Small intestine (tissue), 7 donors: Measurements from ENCODE around the gene TNS3. TPM values are rescaled to one million over a fixed set of nuclear protein-coding genes. Genes with fewer than 3 reads are reported as not detected.

Experiments
- DNase-seq, 2 donors: peaks; one replicate each; pipeline versions ENCODE4 v3.0.0 to v3.0.0-alpha.2; 2013
- FAIRE-seq: peaks from 2 replicates; lab custom pipeline; 2012; peaks lifted over from hg19 to GRCh38; lab: Jason Lieb, UNC
- H3K27ac ChIP-seq, 3 donors: one replicate each; pipeline ENCODE4 v1.5.1; 2013; ENCODE audit warnings: low read length in 2 of 3, mild to moderate bottlenecking in 2 of 3, control low read depth in 1 of 3, inconsistent platforms in 1 of 3, low read depth in 1 of 3, moderate library complexity in 1 of 3
- H3K27me3 ChIP-seq, 3 donors: one replicate each; pipeline ENCODE4 v1.6.1; 2013; ENCODE audit warnings: low read length in 3 of 3, inconsistent platforms in 1 of 3; ENCODE audit not compliant: control insufficient read depth in 3 of 3, insufficient read depth in 3 of 3
- H3K36me3 ChIP-seq, 3 donors: one replicate each; pipeline ENCODE4 v1.6.1; 2013; ENCODE audit warnings: low read length in 3 of 3, inconsistent platforms in 1 of 3, low read depth in 1 of 3, mild to moderate bottlenecking in 1 of 3, moderate library complexity in 1 of 3; ENCODE audit not compliant: control insufficient read depth in 3 of 3, insufficient read depth in 2 of 3
- H3K4me1 ChIP-seq, 3 donors: one replicate each; pipeline ENCODE4 v1.6.1; 2013; ENCODE audit warnings: low read length in 2 of 3, inconsistent platforms in 1 of 3, low read depth in 1 of 3, mild to moderate bottlenecking in 1 of 3, moderate library complexity in 1 of 3; ENCODE audit not compliant: control insufficient read depth in 3 of 3, insufficient read depth in 2 of 3
- H3K4me3 ChIP-seq, 3 donors: one replicate each; pipeline ENCODE4 v1.5.1; 2013; ENCODE audit warnings: low read length in 3 of 3, control low read depth in 1 of 3, inconsistent platforms in 1 of 3, low read depth in 1 of 3, mild to moderate bottlenecking in 1 of 3, moderate library complexity in 1 of 3
- H3K9me3 ChIP-seq, 2 donors: one replicate each; pipeline ENCODE4 v1.6.1; 2013; ENCODE audit warnings: low read depth in 1 of 2, low read length in 1 of 2; ENCODE audit not compliant: control insufficient read depth in 2 of 2, insufficient read depth in 1 of 2
- WGBS, 3 donors: extraction: QIAGEN DNeasy Blood & Tissue Kit; methylation state at CpG; one replicate each; pipeline ENCODE4 v1.1.7; 2013; 5-methylcytosine and 5-hydroxymethylcytosine counted together
- polyA plus RNA-seq, 4 donors: library from polyadenylated mRNA; stranded (reverse) in 3 of 4; unstranded in 1 of 4; fragments of 200-250 nt in 3 of 4; fragments of 120-200 nt in 1 of 4; gene quantifications; one replicate each; pipeline versions ENCODE4 v1.2.1 to v1.2.3, GENCODE V29; 2013
- donor health status: healthy with polysubstance abuse.
- donor health status: control.
- donor health status: control.
- donor health status: Bipolar disorder and iron deficiency.
- donor health status: healthy.

Gene TNS3
- polyA plus RNA-seq, 4 donors, result 17.2 to 67.1 (median 27.3) TPM

GRCh38 chr7:47368190-47368812 is 213.6 kb downstream of the TNS3 start:
- Histone ChIP-seq H3K4me3 (no peak overlapping the region), H3K9me3 (no peaks in the 10 kb centered on the region), H3K36me3 (peaks cover 0 to 69% (median 7%) of the 10 kb centered on the region in 3 donors), H3K27ac (no peak overlapping the region), H3K4me1 (peaks cover 0 to 19% (median 8%) of the 10 kb centered on the region in 3 donors), H3K27me3 (no peaks in the 10 kb centered on the region)
- 89 to 96% (median 92%) methylated on average over 18 of the region's 18 CpGs for WGBS, 3 donors
- DNase-seq, result no peak
- FAIRE-seq, result no peak

DNA sequence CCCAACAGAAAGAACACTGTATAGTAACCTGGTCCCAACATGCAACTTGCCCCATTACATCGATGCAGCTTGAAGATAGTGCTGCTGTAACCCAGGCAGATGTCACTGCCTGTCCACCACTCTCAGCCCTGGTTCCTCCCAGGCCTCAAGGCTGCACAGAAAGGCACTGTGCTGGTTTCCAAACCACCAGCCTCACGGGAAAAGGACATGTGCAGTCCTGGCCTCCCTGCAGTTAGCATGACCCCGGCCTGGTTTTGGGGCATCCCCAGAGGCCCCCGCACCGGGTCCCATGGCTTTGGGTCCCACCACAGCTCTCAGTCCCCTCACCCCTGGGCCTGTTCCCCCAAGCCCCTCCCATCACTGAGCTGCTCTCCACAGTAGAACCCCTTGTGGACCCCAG is 214.5 kb downstream of the TNS3 start:
- Histone ChIP-seq H3K4me3 (no peak overlapping the region), H3K4me1 (peaks cover 0 to 10% (median 2%) of the 10 kb centered on the region in 3 donors), H3K9me3 (no peaks in the 10 kb centered on the region), H3K27me3 (no peaks in the 10 kb centered on the region), H3K36me3 (peaks cover 0 to 67% (median 7%) of the 10 kb centered on the region in 3 donors), H3K27ac (no peak overlapping the region)
- DNase-seq (no peak), FAIRE-seq (no peak)
- WGBS, 3 donors, result 75 to 91% (median 83%) methylated on average over 5 of the region's 5 CpGs

GRCh38 chr7:47366960-47367359 is 215.0 kb downstream of the TNS3 start:
- peaks cover 0 to 71% (median 7%) of the 10 kb centered on the region in 3 donors for H3K36me3 ChIP-seq
- DNase-seq, result no peak
- H3K4me1 ChIP-seq, result peaks cover 0 to 7% (median 2%) of the 10 kb centered on the region in 3 donors
- H3K9me3 ChIP-seq, result no peaks in the 10 kb centered on the region
- no peak overlapping the region for H3K27ac ChIP-seq
- no peak for FAIRE-seq
- H3K27me3 ChIP-seq, result no peaks in the 10 kb centered on the region
- no peak overlapping the region for H3K4me3 ChIP-seq
- WGBS, 3 donors, result 88 to 94% (median 93%) methylated on average over 8 of the region's 8 CpGs

DNA sequence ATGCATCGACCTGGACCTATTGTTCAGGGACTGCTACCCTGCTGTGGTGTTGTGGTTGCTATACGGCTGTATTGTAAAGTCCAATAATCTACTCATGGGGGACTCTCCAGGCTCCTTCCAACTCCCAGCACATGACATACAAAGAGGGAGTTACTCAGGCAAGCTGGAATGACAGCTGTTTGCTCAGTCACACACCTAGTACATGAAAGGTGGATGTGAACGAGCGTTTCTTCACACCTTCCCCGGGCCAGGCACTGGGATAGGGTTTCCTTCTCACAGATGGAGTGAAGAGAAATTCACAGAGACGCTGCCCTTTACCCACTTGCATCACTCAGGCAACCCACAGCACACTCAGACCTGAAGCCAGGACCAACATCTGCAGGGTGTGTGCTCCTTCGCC is 215.7 kb downstream of the TNS3 start:
- WGBS, 3 donors, result 64 to 79% (median 70%) methylated on average over 7 of the region's 7 CpGs
- Histone ChIP-seq H3K9me3 (no peaks in the 10 kb centered on the region), H3K4me3 (no peak overlapping the region), H3K27me3 (no peaks in the 10 kb centered on the region), H3K27ac (no peak overlapping the region), H3K4me1 (no peaks in the 10 kb centered on the region), H3K36me3 (peaks cover 0 to 74% (median 7%) of the 10 kb centered on the region in 3 donors)
- FAIRE-seq (no peak), DNase-seq (no peak)

GRCh38 chr7:47362984-47363383 is 218.9 kb downstream of the TNS3 start:
- 67 to 80% (median 71%) methylated on average over 1 of the region's 1 CpG for WGBS, 3 donors
- no peaks in the 10 kb centered on the region for H3K9me3 ChIP-seq
- H3K4me1 ChIP-seq, result peaks cover 0 to 3% (median under 1%) of the 10 kb centered on the region in 3 donors
- peaks cover 0 to 75% (median 2%) of the 10 kb centered on the region in 3 donors for H3K36me3 ChIP-seq
- no peak overlapping the region for H3K4me3 ChIP-seq
- no peak overlapping the region for H3K27ac ChIP-seq
- DNase-seq, result no peak
- FAIRE-seq, result no peak
- H3K27me3 ChIP-seq, result no peaks in the 10 kb centered on the region

DNA sequence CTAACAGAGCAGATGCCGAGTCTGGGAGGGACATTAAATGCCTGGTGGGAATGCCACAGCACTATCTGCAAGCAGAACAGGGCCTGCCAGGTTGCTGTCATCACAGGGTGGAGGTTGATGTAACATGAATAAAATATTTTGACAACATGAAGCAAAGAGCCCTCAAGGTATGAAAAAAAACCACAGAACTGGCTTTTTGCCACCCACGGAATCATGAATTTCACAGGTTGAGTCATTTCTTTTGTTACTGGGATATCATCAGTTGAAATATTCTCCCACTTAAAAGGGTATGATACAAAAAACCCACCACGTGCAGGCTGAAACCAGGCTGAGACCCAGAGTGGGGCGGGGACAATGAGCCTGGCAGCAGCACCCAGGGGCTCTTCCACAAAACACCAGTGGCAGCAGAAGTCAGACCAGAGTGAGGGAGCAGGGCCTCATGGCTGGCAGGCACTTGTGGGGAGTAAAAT is 220.1 kb downstream of the TNS3 start:
- Histone ChIP-seq H3K9me3 (no peaks in the 10 kb centered on the region), H3K27ac (no peak overlapping the region), H3K4me1 (peaks cover 0 to 11% (median 3%) of the 10 kb centered on the region in 3 donors), H3K4me3 (no peak overlapping the region), H3K27me3 (no peaks in the 10 kb centered on the region), H3K36me3 (peaks cover 0 to 65% (median 0%) of the 10 kb centered on the region in 3 donors)
- no peak for FAIRE-seq
- DNase-seq, result no peak
- WGBS, 3 donors, result 67 to 73% (median 70%) methylated on average over 4 of the region's 4 CpGs

DNA sequence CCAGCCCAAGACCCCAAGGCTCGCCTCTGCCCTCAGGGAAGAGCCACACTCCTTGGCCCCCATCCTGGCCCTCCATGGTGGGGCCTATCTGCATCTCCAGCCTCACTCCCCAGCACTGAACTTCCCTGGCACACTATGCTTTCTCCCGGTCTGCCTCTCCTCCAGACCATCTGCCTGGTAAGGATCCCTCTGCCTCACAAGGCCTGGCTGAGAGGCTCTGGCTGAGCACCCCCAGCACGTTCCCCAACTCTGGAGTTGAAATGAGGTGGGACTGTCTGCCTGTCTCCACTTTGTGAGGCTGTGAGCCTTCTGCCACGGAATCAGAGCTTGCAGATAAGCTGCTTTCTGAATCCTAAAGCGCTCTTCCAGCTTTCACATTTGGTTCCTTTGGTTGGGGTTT is 220.7 kb downstream of the TNS3 start:
- 86 to 96% (median 90%) methylated on average over 4 to 5 of the region's 5 CpGs for WGBS, 3 donors
- Histone ChIP-seq H3K27ac (no peak overlapping the region), H3K4me1 (peaks cover 0 to 17% (median 3%) of the 10 kb centered on the region in 3 donors), H3K36me3 (peaks cover 0 to 63% (median 0%) of the 10 kb centered on the region in 3 donors), H3K9me3 (no peaks in the 10 kb centered on the region), H3K4me3 (no peak overlapping the region), H3K27me3 (no peaks in the 10 kb centered on the region)
- DNase-seq (no peak), FAIRE-seq (no peak)

DNA sequence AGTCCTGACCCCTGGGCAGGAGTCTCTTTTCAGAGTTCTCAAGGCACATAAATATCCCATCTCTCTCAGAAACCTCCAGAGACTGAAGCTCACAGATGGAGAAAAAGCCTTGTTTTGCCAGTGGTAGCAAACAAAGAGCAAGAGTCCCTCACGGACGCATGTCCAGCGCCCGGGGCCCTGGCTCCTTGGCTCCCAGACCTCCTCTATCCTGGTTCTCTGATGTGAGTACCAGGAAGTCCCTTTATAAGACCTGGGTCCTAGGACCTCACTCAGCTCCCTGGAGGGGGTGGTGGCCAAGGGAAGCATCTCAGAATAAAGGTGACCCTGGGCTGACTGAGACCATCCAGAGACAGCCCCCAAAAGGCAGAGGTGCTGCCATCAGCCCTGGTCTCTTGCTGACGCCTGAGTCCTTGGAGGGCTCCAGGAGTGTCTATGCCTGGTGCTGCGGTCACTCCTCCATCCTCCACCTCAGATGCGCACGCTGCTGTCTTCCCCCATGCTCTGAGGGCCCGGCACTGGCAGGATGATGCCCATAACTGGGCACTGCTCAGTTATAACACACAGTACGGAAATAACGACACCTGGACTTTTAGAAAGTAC is 221.5 kb downstream of the TNS3 start:
- H3K27me3 ChIP-seq, result no peaks in the 10 kb centered on the region

More for the DNA sequence above, 221.5 kb downstream of the TNS3 start:
- WGBS, 3 donors, result 95 to 97% (median 96%) methylated on average over 11 of the region's 11 CpGs
- Histone ChIP-seq H3K27ac (no peak overlapping the region), H3K36me3 (peaks cover 0 to 69% (median 0%) of the 10 kb centered on the region in 3 donors), H3K4me1 (peaks cover 0 to 25% (median 7%) of the 10 kb centered on the region in 3 donors), H3K4me3 (no peak overlapping the region), H3K9me3 (no peaks in the 10 kb centered on the region)
- FAIRE-seq, result no peak
- DNase-seq, result no peak
